Measurements from ENCODE around the gene TEPSIN. TPM values are rescaled to one million over a fixed set of nuclear protein-coding genes. Genes with fewer than 3 reads are reported as not detected.

The TEPSIN gene
- total and polyA plus RNA-seq, 2 of the 8 experiments (the other 6 are each of a cell fraction or from before 2014, with no cell fraction given) = 22.9 to 28.0 TPM

DNA sequence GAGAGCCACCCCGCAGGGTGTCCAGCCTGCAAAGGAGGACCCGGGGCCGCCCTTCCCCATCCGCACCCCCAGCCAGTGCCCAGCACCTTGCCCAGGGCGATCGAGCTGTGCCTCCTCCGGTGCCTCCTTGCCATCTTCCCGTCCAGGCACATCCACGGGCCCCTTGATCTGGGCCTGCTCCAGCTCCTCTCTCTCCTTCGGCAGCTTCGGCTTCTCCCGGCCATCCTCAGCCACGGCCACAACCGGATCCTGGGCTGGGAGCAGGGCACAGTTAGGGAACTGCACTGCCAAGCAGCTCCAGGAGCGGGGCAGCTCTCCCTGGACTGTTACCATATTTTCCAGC is 14.1 kb upstream of the TEPSIN start:
- no peak for FAIRE-seq
- no peak overlapping the region for H3K56ac ChIP-seq (replicated peaks; ENCODE audit: insufficient read length, low read depth, low read length)
- no peak overlapping the region for H4K91ac ChIP-seq (replicated peaks; ENCODE audit: insufficient read length, low read length)
- H3K23me2 ChIP-seq (ENCODE audit: low read depth, low read length) = peaks cover 6% of the 10 kb centered on the region; the same call in 1 of the 2 replicates
- WGBS, 2 experiments (ENCODE audit: extremely low coverage in 1 of 2, insufficient coverage in 1 of 2, insufficient read length in 1 of 2, insufficient replicate concordance in 2 of 2, low coverage in 1 of 2, low lambda C conversion rate in 2 of 2, missing lambda C conversion rate in 1 of 2) = 89% methylated on average over 15 of the region's 15 CpGs; no CpG with 5 or more reads in 1 of the 2 experiments
- H3K27me3 ChIP-seq (replicated peaks in 1 of 4; ENCODE audit: control insufficient read depth in 3 of 4, extremely low read depth in 1 of 4, insufficient read depth in 3 of 4, low read length in 3 of 4) = no peaks in the 10 kb centered on the region
- H3K18ac ChIP-seq (ENCODE audit: extremely low read depth, low read length) = no peak overlapping the region
- H2BK5ac ChIP-seq (ENCODE audit: low read depth, low read length) = no peak overlapping the region
- no peak overlapping the region for H3K4ac ChIP-seq (replicated peaks; ENCODE audit: insufficient read length, low read depth, low read length)
- ChIA-PET CTCF (ENCODE audit: partially characterized antibody) (interaction anchor here (0.6 to 7.0 kb wide), 35 partner anchors 9 to 722 kb away, joined by 3 to 50 read pairs (median 4); partner anchors contain the start of genes CEP131, NDUFAF8, SLC38A10 and TEPSIN), POLR2A (ENCODE audit: partially characterized antibody) (interaction anchor here (0.9 kb wide), 1 partner anchor 149 kb away, joined by 3 read pairs; no protein-coding TSS in a partner anchor)
- no peak overlapping the region for H2BK20ac ChIP-seq (ENCODE audit: low read length)
- no peak overlapping the region for H2BK12ac ChIP-seq (ENCODE audit: low read depth, low read length)
- H3K36me3 ChIP-seq (ENCODE audit: control insufficient read depth in 2 of 4, insufficient read depth in 4 of 4, low read length in 3 of 4) = no peaks in the 10 kb centered on the region; a peak in 1 of 8 replicates
- no peak overlapping the region for H2BK15ac ChIP-seq (ENCODE audit: low read length)
- DNase-seq (ENCODE audit: low read depth in 1 of 2, low spot score in 2 of 2) = no peak
- no peak overlapping the region for H3K23ac ChIP-seq (ENCODE audit: insufficient read length)
- H4K5ac ChIP-seq (ENCODE audit: insufficient read length, low read depth, low read length) = no peak overlapping the region
- H3K4me1 ChIP-seq (replicated peaks in 1 of 4; ENCODE audit: control insufficient read depth in 3 of 4, insufficient read depth in 4 of 4, low read length in 3 of 4) = peaks cover 0 to 8% (median 2%) of the 10 kb centered on the region in 4 experiments; a peak in 3 of 7 replicates
- H2BK120ac ChIP-seq (replicated peaks; ENCODE audit: low read depth, low read length) = no peak overlapping the region
- H3K27ac ChIP-seq (ENCODE audit: low read depth, low read length) = no peak overlapping the region
- H4K8ac ChIP-seq (ENCODE audit: extremely low read depth, insufficient read depth, low read length) = no peak overlapping the region
- no peak overlapping the region for H3K4me2 ChIP-seq (ENCODE audit: insufficient read depth in 1 of 2, low read depth in 2 of 2, low read length in 2 of 2)
- no peaks in the 10 kb centered on the region for H3K79me1 ChIP-seq (ENCODE audit: low read depth, low read length)
- H4K20me1 ChIP-seq (replicated peaks in 1 of 2; ENCODE audit: control insufficient read depth in 1 of 2, insufficient read depth in 2 of 2, low read length in 2 of 2) = peaks cover 0 to 11% of the 10 kb centered on the region in 2 experiments
- H3K79me2 ChIP-seq (ENCODE audit: control insufficient read depth in 1 of 2, insufficient read depth in 2 of 2, low read length in 2 of 2) = no peaks in the 10 kb centered on the region
- H3K4me3 ChIP-seq (ENCODE audit: extremely low read depth in 1 of 4, insufficient read depth in 2 of 4, low read depth in 3 of 4, low read length in 4 of 4) = no peak overlapping the region
- no peak overlapping the region for H2AK5ac ChIP-seq (ENCODE audit: low read depth, low read length)
- no peak overlapping the region for H2AFZ ChIP-seq (ENCODE audit: low read length)
- H3K9ac ChIP-seq (replicated peaks in 1 of 4; ENCODE audit: extremely low read depth in 1 of 4, low read depth in 3 of 4, low read length in 3 of 4) = no peak overlapping the region
- H3K14ac ChIP-seq (ENCODE audit: insufficient read length) = no peak overlapping the region
- no peaks in the 10 kb centered on the region for H3K9me3 ChIP-seq (ENCODE audit: insufficient read depth in 2 of 2, low read depth in 1 of 2, low read length in 1 of 2)
- no peak for TF ChIP-seq SIN3A (conservative IDR thresholded peaks at IDR 0.05 in 1 of 2, IDR thresholded peaks at IDR 0.05 in 1 of 2; ENCODE audit: low read depth in 1 of 2, low read length in 2 of 2)
- TF ChIP-seq ZNF274 (IDR thresholded peaks at IDR 0.05; ENCODE audit: borderline replicate concordance, extremely low read depth, low read length) = no peak
- no peak for TF ChIP-seq RAD21 (IDR thresholded peaks at IDR 0.05 in 1 of 2, conservative IDR thresholded peaks at IDR 0.05 in 1 of 2; ENCODE audit: low read depth in 2 of 2, low read length in 2 of 2)
- no peak for TF ChIP-seq NANOG (IDR thresholded peaks at IDR 0.05; ENCODE audit: insufficient read depth, low read depth, low read length, poor library complexity, severe bottlenecking)
- TF ChIP-seq RNF2 (IDR thresholded peaks at IDR 0.05; ENCODE audit: borderline replicate concordance, low read depth, low read length, missing control alignments, poor library complexity, severe bottlenecking) = no peak
- TF ChIP-seq ASH2L (IDR thresholded peaks at IDR 0.05; ENCODE audit: low read length) = no peak
- no peak for TF ChIP-seq EZH2 (IDR thresholded peaks at IDR 0.05; ENCODE audit: low read depth, low read length, severe bottlenecking)
- no peak for TF ChIP-seq SP1 (IDR thresholded peaks at IDR 0.05; ENCODE audit: low read depth, low read length)
- TF ChIP-seq CTBP2 (IDR thresholded peaks at IDR 0.05; ENCODE audit: borderline replicate concordance, insufficient read depth, insufficient read length, low read length) = no peak
- no peak for TF ChIP-seq CHD2 (IDR thresholded peaks at IDR 0.05; ENCODE audit: low read length)
- TF ChIP-seq BACH1 (IDR thresholded peaks at IDR 0.05; ENCODE audit: low read length) = no peak
- TF ChIP-seq JUND (IDR thresholded peaks at IDR 0.05; ENCODE audit: low read length) = no peak
- TF ChIP-seq SAP30 (IDR thresholded peaks at IDR 0.05; ENCODE audit: insufficient read depth, insufficient replicate concordance, low read length) = no peak

Data from H1 (cell line).